HEK293 (cell line): Measurements from ENCODE around the gene NOC2L.

Experiments
- CTCF ChIP-seq: fragments of 450-650 bp; formaldehyde crosslinking; IDR thresholded peaks from 2 replicates; pipeline ENCODE4 v1.5.1; 2016; ENCODE audit warnings: missing biosample characterization, missing genetic modification characterization
- REST ChIP-seq: fragments of 450-650 bp; formaldehyde crosslinking; IDR thresholded peaks from 2 replicates; pipeline ENCODE4 v1.5.1; 2016; ENCODE audit warnings: missing biosample characterization, missing genetic modification characterization
- ZNF24 ChIP-seq: fragments of 450-650 bp; formaldehyde crosslinking; IDR thresholded peaks from 2 replicates; pipeline ENCODE4 v1.5.1; 2016; ENCODE audit warnings: missing biosample characterization, missing genetic modification characterization
- ZNF548 ChIP-seq: fragments of 450-650 bp; formaldehyde crosslinking; IDR thresholded peaks from 2 replicates; pipeline ENCODE4 v1.5.1; 2016; ENCODE audit warnings: missing biosample characterization, missing genetic modification characterization
- ZNF561 ChIP-seq: fragments of 450-650 bp; IDR thresholded peaks from 2 replicates; pipeline ENCODE4 v1.5.1; 2018; ENCODE audit warnings: missing biosample characterization, missing genetic modification characterization, borderline replicate concordance
- ZNF660 ChIP-seq: fragments of 450-650 bp; IDR thresholded peaks from 2 replicates; pipeline ENCODE4 v1.5.1; 2018; ENCODE audit warnings: missing biosample characterization, mild to moderate bottlenecking, missing genetic modification characterization

- no peak for TF ChIP-seq ZNF660 (tag by site-specific recombination)
- no peak for TF ChIP-seq CTCF
- TF ChIP-seq ZNF548 (tag by site-specific recombination) = no peak
- no peak for TF ChIP-seq ZNF24 (tag by site-specific recombination)
- no peak; the same call in 1 of the 2 replicates for TF ChIP-seq ZNF561 (tag by site-specific recombination)
- no peak for TF ChIP-seq REST (tag by site-specific recombination)
Measured at GRCh38 chr1:1001057-1001783, 42.2 kb upstream of the NOC2L start.
